Body of pancreas (tissue), 4 donors: ENCODE measurements around the gene AURKAIP1. TPM values are rescaled to one million over a fixed set of nuclear protein-coding genes. Genes with fewer than 3 reads are reported as not detected.

Source experiments
- ATAC-seq: fragments of 150-250 bp; one replicate; pipeline ENCODE4 v1.9.1; 2016
- DNase-seq, 4 donors: peaks; one replicate each; pipeline ENCODE4 v3.0.0-alpha.2; 2019
- H3K27ac ChIP-seq, 4 donors: fragments of 200-600 bp; sonication (generic); 1 replicate in 3 of 4; 2 replicates in 1 of 4; pipeline versions ENCODE4 v1.5.1 to v1.6.1; 2016 to 2019; ENCODE audit warnings: mild to moderate bottlenecking in 1 of 4, mixed read lengths in 1 of 4, moderate library complexity in 1 of 4
- H3K27me3 ChIP-seq, 2 donors: fragments of 200-600 bp; sonication (generic); one replicate each; pipeline ENCODE4 v1.6.0; 2016; ENCODE audit warnings: mild to moderate bottlenecking in 1 of 2
- H3K36me3 ChIP-seq, 2 donors: fragments of 200-600 bp; sonication (generic); replicated peaks in 1 of 2; 2 replicates each; pipeline ENCODE4 v1.5.1; 2016; ENCODE audit warnings: low read depth in 2 of 2; ENCODE audit not compliant: insufficient read depth in 1 of 2
- H3K4me1 ChIP-seq: fragments of 200-600 bp; sonication (generic); one replicate; pipeline ENCODE4 v1.6.0; 2016
- H3K4me3 ChIP-seq, 2 donors: fragments of 200-600 bp; sonication (generic); 1 replicate in 1 of 2; 2 replicates in 1 of 2; pipeline ENCODE4 v1.5.1; 2016 to 2019
- H3K9me3 ChIP-seq, 3 donors: fragments of 200-600 bp; sonication (generic); 1 replicate in 2 of 3; 2 replicates in 1 of 3; pipeline ENCODE4 v1.5.1; 2016
- CTCF ChIP-seq, 7 experiments: fragments of 450-650 bp in 4 of 7; fragments of 200-600 bp in 3 of 7; sonication (generic) in 3 of 7; IDR thresholded peaks; one replicate each; pipeline ENCODE4 v1.5.1; 2016 to 2019; ENCODE audit warnings: antibody characterized with exemption in 7 of 7
- POLR2A ChIP-seq, 3 donors: fragments of 450-650 bp; IDR thresholded peaks; one replicate each; pipeline ENCODE4 v1.6.1; 2016; ENCODE audit warnings: antibody characterized with exemption in 3 of 3, mild to moderate bottlenecking in 2 of 3
- WGBS, 2 donors: methylation state at CpG; one replicate each; pipeline ENCODE4 v1.1.5; 2017; 5-methylcytosine and 5-hydroxymethylcytosine counted together
- intact Hi-C: fragments of 100-400 bp; cut with DNase I; formaldehyde crosslinking; loops from one replicate; pipeline ENCODE4 v1.15.1; 2023
- total RNA-seq, 2 donors: library from RNA; depleted of rRNA; stranded (reverse); fragments of >200 nt; gene quantifications; one replicate each; pipeline ENCODE4 v1.1.0, GENCODE V29; 2016

The AURKAIP1 gene
- total RNA-seq, 2 donors from 2014 or later: 79.4 to 93.7 TPM

DNA sequence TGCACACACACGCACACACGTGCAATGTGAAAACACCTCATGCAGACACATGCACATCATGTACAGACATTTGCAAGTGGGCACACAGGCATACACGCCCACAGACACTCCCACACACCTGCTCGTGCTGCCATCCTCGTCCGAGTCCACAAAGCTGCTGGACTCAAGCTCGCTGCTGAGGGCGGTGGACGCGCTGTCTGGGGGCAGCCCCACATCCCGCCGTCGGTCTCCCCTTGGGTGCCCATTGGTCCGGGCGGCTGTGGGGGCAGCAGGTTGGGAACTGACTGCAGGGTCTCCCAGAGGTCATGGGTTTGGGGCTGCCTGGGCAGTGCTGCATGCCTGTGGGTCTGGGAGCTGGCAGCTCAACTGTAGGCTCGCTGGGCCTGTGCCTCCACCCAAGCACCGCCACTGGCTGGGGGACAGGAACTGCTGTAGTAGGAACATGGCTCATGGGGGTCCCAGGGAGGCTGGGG is 33.4 kb downstream of the AURKAIP1 start:
- DNase-seq (no peak), ATAC-seq (no peak)
- Histone ChIP-seq H3K9me3 (no peaks in the 10 kb centered on the region), H3K27me3 (no peaks in the 10 kb centered on the region), H3K27ac (no peak overlapping the region), H3K4me3 (no peak overlapping the region), H3K4me1 (peaks cover 27% of the 10 kb centered on the region), H3K36me3 (peaks cover 0 to 13% of the 10 kb centered on the region in 2 donors)
- WGBS, 2 donors: 86 to 87% methylated on average over 9 to 17 of the region's 17 CpGs
- TF ChIP-seq POLR2A (IDR thresholded peaks at IDR 0.05) (no peak), CTCF (IDR thresholded peaks at IDR 0.05) (no peak)
- intact Hi-C loops: no loop called here

DNA sequence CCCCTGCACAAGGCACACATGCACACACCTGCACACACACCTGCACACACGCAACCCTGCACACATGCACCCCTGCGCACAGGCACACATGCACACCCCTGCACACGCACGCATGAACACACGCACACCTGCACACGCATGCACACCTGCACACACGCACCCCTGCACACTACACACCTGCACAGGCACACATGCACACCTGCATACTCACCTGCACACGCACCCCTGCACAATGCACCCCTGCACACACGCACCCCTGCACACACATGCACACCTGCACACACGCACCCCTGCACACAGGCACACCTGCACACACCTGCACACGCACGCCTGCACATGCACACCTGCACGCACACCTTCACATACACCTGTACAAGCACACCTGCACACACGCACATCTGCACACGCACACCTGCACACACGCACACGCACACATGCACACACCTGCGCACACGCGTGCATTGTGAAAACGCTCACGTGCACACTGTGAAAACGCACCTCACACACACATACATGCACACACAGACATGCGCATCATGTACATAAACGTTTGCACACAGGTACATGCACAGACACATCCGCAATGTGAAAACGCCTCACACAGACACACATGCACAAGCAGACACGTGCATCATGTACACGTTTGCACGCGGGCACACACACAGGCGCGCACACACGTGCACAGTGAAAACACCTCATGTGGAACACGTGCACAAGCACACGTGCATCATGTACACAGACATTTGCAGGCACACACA is 34.0 kb downstream of the AURKAIP1 start:
- no peak for DNase-seq
- 85 to 92% methylated on average over 28 to 35 of the region's 36 CpGs for WGBS, 2 donors

DNA sequence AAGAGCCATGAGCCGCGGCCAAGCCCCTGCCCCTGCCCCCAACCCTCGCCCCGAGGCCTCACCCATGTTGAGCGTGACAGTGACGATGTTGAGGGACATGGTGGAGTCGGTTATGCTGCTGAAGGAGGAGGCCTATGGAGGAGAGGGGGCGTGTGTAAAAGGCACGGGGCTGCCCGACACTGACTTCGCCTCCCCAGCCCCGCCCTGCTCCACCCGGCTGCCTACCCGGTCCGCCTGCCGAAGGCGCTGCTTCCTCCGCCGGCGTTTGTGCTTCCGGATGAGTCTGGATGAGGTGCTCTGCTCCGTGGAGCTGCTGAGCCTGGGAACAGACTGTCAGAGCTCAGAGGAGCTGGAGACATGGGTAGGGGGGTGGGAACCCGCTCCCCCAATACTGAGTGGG is 34.8 kb downstream of the AURKAIP1 start:
- H3K27ac ChIP-seq: no peak overlapping the region
- H3K4me3 ChIP-seq: no peak overlapping the region
- ATAC-seq (no peak), DNase-seq (no peak)
- intact Hi-C loops: no loop called here
- 89 to 94% methylated on average over 23 of the region's 23 CpGs for WGBS, 2 donors
- TF ChIP-seq POLR2A (IDR thresholded peaks at IDR 0.05): no peak
- TF ChIP-seq CTCF (IDR thresholded peaks at IDR 0.05): no peak
- peaks cover 0 to 13% of the 10 kb centered on the region in 2 donors for H3K36me3 ChIP-seq
- H3K4me1 ChIP-seq: peaks cover 13% of the 10 kb centered on the region
- no peaks in the 10 kb centered on the region for H3K9me3 ChIP-seq
- no peaks in the 10 kb centered on the region for H3K27me3 ChIP-seq

More for the DNA sequence above, 34.0 kb downstream of the AURKAIP1 start:
- Histone ChIP-seq H3K36me3 (peaks cover 0 to 13% of the 10 kb centered on the region in 2 donors), H3K9me3 (no peaks in the 10 kb centered on the region), H3K27ac (no peak overlapping the region), H3K27me3 (no peaks in the 10 kb centered on the region), H3K4me3 (no peak overlapping the region), H3K4me1 (peaks cover 21% of the 10 kb centered on the region)
- intact Hi-C loops: no loop called here
- ATAC-seq: no peak
- TF ChIP-seq CTCF (IDR thresholded peaks at IDR 0.05): no peak
- no peak for TF ChIP-seq POLR2A (IDR thresholded peaks at IDR 0.05)

DNA sequence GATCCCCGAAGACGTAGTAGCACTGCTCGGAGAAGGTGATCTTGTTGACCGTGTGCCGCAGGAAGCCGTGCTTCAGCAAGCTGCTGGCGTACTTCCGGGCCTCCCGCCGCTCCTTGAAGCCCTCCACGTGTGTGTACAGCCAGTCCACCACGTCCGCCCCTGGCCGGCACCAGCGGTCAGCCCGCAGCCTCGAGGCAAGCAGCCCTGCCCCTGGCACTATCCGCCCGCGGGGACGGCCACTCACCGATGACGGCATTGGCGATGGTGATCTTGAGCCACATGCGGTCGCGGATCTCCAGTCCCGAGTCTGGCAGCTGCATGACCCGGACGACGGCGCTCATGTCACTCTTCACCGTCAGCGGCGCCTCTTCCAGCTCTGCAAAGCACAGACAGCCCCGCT is 36.7 kb downstream of the AURKAIP1 start:
- intact Hi-C loops: no loop called here
- peaks cover 0 to 13% of the 10 kb centered on the region in 2 donors for H3K36me3 ChIP-seq
- ATAC-seq (no peak), DNase-seq (no peak)
- H3K4me3 ChIP-seq: no peak overlapping the region
- H3K27me3 ChIP-seq: no peaks in the 10 kb centered on the region
- H3K9me3 ChIP-seq: no peaks in the 10 kb centered on the region
- TF ChIP-seq POLR2A (IDR thresholded peaks at IDR 0.05) (no peak), CTCF (IDR thresholded peaks at IDR 0.05) (no peak)
- H3K4me1 ChIP-seq: peaks cover 10% of the 10 kb centered on the region
- no peak overlapping the region for H3K27ac ChIP-seq
- WGBS, 2 donors: 91 to 93% methylated on average over 19 to 36 of the region's 36 CpGs

DNA sequence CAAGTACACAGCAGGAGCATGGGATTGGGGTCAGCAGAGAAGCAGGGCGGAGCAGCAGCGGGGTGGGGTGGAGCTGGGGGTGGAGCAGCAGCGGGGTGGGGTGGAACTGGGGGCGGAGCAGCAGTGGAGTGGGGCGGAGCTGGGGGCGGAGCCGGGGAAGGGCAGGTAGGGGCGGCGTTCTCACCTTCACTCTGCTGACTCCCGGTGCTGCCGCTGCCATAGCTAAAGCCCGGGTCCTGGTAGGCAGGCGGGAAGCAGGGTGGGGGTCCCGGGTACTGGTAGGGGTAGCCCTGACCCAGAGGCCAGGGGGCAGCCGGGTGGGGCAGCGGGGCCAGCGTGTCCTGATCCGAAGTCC is 37.2 kb downstream of the AURKAIP1 start:
- no peak overlapping the region for H3K4me3 ChIP-seq
- peaks cover 0 to 13% of the 10 kb centered on the region in 2 donors for H3K36me3 ChIP-seq
- no peak overlapping the region for H3K27ac ChIP-seq
- H3K4me1 ChIP-seq: peaks cover 10% of the 10 kb centered on the region
- DNase-seq (peak in 1 of 4 donors; percentile 37), ATAC-seq (no peak)
- 71 to 85% methylated on average over 11 to 18 of the region's 18 CpGs for WGBS, 2 donors
- no peaks in the 10 kb centered on the region for H3K9me3 ChIP-seq
- TF ChIP-seq POLR2A (IDR thresholded peaks at IDR 0.05) (no peak), CTCF (IDR thresholded peaks at IDR 0.05) (no peak)
- H3K27me3 ChIP-seq: no peaks in the 10 kb centered on the region
- intact Hi-C loops: no loop called here
